Transverse colon (tissue), 4 donors: ENCODE data around the gene GNAL. TPM values are rescaled to one million over a fixed set of nuclear protein-coding genes. Genes with fewer than 3 reads are reported as not detected.

Source experiments
- DNase-seq: peaks from one replicate; pipeline ENCODE4 v3.0.0-alpha.2; 2019
- H3K27ac ChIP-seq, 4 donors: fragments of 200-600 bp; sonication (generic); 2 replicates each; pipeline ENCODE4 v1.5.1; 2016 to 2018; ENCODE audit warnings: inconsistent platforms in 4 of 4
- H3K27me3 ChIP-seq: fragments of 200-600 bp; sonication (generic); 2 replicates; pipeline ENCODE4 v1.5.1; 2017; ENCODE audit warnings: inconsistent platforms
- H3K36me3 ChIP-seq, 4 donors: fragments of 200-600 bp; sonication (generic); 2 replicates each; pipeline ENCODE4 v1.5.1; 2017 to 2019; ENCODE audit warnings: inconsistent platforms in 4 of 4
- H3K4me1 ChIP-seq, 4 donors: fragments of 200-600 bp; sonication (generic); 2 replicates each; pipeline ENCODE4 v1.5.1; 2017 to 2020; ENCODE audit warnings: inconsistent platforms in 4 of 4
- H3K4me3 ChIP-seq, 4 donors: fragments of 200-600 bp; sonication (generic); 1 replicate in 1 of 4; 2 replicates in 3 of 4; pipeline versions ENCODE4 v1.5.1 to v1.6.1; 2017 to 2019; ENCODE audit warnings: inconsistent platforms in 4 of 4
- H3K9me3 ChIP-seq, 2 donors: fragments of 200-600 bp; sonication (generic); 2 replicates each; pipeline ENCODE4 v1.5.1; 2017 to 2019; ENCODE audit warnings: inconsistent platforms in 2 of 2
- CTCF ChIP-seq, 5 experiments: fragments of 200-600 bp in 3 of 5; fragments of 450-650 bp in 2 of 5; sonication (generic) in 3 of 5; IDR thresholded peaks; 1 replicate in 2 of 5; 2 replicates in 3 of 5; pipeline ENCODE4 v1.5.1; 2016 to 2017; ENCODE audit warnings: antibody characterized with exemption in 5 of 5, inconsistent platforms in 3 of 5, mild to moderate bottlenecking in 2 of 5, moderate library complexity in 1 of 5
- EP300 ChIP-seq: sonication (generic); formaldehyde crosslinking; IDR thresholded peaks from one replicate; pipeline ENCODE4 v1.6.1; 2017; ENCODE audit warnings: antibody characterized with exemption, low read depth
- POLR2A ChIP-seq: fragments of 450-650 bp; IDR thresholded peaks from one replicate; pipeline ENCODE4 v1.6.1; 2016; ENCODE audit warnings: antibody characterized with exemption, mild to moderate bottlenecking, moderate library complexity
- POLR2AphosphoS5 ChIP-seq, 3 donors: sonication (generic); formaldehyde crosslinking; IDR thresholded peaks; one replicate each; pipeline ENCODE4 v1.6.1; 2016; ENCODE audit warnings: antibody characterized with exemption in 3 of 3
- WGBS, 2 donors: methylation state at CpG; one replicate each; pipeline ENCODE4 v1.1.5; 2018; ENCODE audit warnings: low coverage in 1 of 2; 5-methylcytosine and 5-hydroxymethylcytosine counted together
- in situ Hi-C, 4 donors: fragments of 200-750 bp; cut with MboI; loops; one replicate each; pipeline versions ENCODE4 v1.15.0 to v1.15.1; 2017; ENCODE audit warnings: low sequenced_read_pairs in 3 of 4, low pct_ligation_motif_present in 1 of 4, low pct_unique_long_range_greater_than_20kb in 1 of 4
- intact Hi-C: fragments of 100-400 bp; cut with DNase I; formaldehyde crosslinking; loops from one replicate; pipeline ENCODE4 v1.15.1; 2023; ENCODE audit warnings: low total_unique reads
- total RNA-seq, 4 donors: library from RNA; depleted of rRNA; stranded (reverse); fragments of >200 nt; gene quantifications; one replicate each; pipeline ENCODE4 v1.1.0, GENCODE V29; 2016

The GNAL gene
- total RNA-seq, 4 donors from 2014 or later = 2.9 to 7.4 (median 7.2) TPM

GRCh38 chr18:11877497-11878135 is 188.6 kb downstream of the GNAL start:
- WGBS, 2 donors = 83 to 92% methylated on average over 2 to 10 of the region's 10 CpGs
- Histone ChIP-seq H3K4me3 (no peak overlapping the region), H3K27ac (no peak overlapping the region), H3K36me3 (no peaks in the 10 kb centered on the region), H3K9me3 (no peaks in the 10 kb centered on the region), H3K27me3 (no peaks in the 10 kb centered on the region), H3K4me1 (no peaks in the 10 kb centered on the region)
- intact Hi-C loops (no loop called here), in situ Hi-C loops (no loop called here)
- no peak for DNase-seq
- TF ChIP-seq POLR2AphosphoS5 (IDR thresholded peaks at IDR 0.05) (no peak), CTCF (IDR thresholded peaks at IDR 0.05) (no peak), POLR2A (no peak), EP300 (no peak)

GRCh38 chr18:11880586-11881304 is 191.7 kb downstream of the GNAL start:
- WGBS, 2 donors = 95 to 96% methylated on average over 8 to 30 of the region's 30 CpGs
- no peak for DNase-seq
- H3K36me3 ChIP-seq = peaks cover 0 to 7% (median 0%) of the 10 kb centered on the region in 4 donors

GRCh38 chr18:11882636-11883035 is 193.6 kb downstream of the GNAL start:
- Histone ChIP-seq H3K36me3 (peaks cover 0 to 14% (median 4%) of the 10 kb centered on the region in 4 donors), H3K9me3 (no peaks in the 10 kb centered on the region), H3K27ac (no peak overlapping the region), H3K4me3 (no peak overlapping the region), H3K27me3 (no peaks in the 10 kb centered on the region), H3K4me1 (peaks cover 0 to 18% (median 6%) of the 10 kb centered on the region in 4 donors)
- no peak for DNase-seq
- 60 to 100% methylated on average over 1 to 4 of the region's 4 CpGs for WGBS, 2 donors
- in situ Hi-C loops = no loop called here
- TF ChIP-seq CTCF (IDR thresholded peaks at IDR 0.05) (no peak), POLR2A (no peak), POLR2AphosphoS5 (IDR thresholded peaks at IDR 0.05) (no peak), EP300 (no peak)
- intact Hi-C loops = no loop called here

More at GRCh38 chr18:11880586-11881304, 191.7 kb downstream of the GNAL start:
- in situ Hi-C loops (no loop called here), intact Hi-C loops (no loop called here)
- Histone ChIP-seq H3K27ac (no peak overlapping the region), H3K4me1 (peaks cover 0 to 5% (median 3%) of the 10 kb centered on the region in 4 donors), H3K4me3 (no peak overlapping the region), H3K27me3 (no peaks in the 10 kb centered on the region), H3K9me3 (no peaks in the 10 kb centered on the region)
- TF ChIP-seq POLR2AphosphoS5 (IDR thresholded peaks at IDR 0.05) (no peak), EP300 (no peak), POLR2A (no peak), CTCF (IDR thresholded peaks at IDR 0.05) (no peak)

- intact Hi-C loops = no loop called here
- H3K9me3 ChIP-seq = no peaks in the 10 kb centered on the region
- H3K27me3 ChIP-seq = no peaks in the 10 kb centered on the region
- peaks cover 0 to 23% (median 10%) of the 10 kb centered on the region in 4 donors for H3K4me1 ChIP-seq
- WGBS, 2 donors = 45 to 50% methylated on average over 1 of the region's 1 CpG
- H3K36me3 ChIP-seq = peaks cover 0 to 17% (median 4%) of the 10 kb centered on the region in 4 donors
- no peak overlapping the region for H3K27ac ChIP-seq
- H3K4me3 ChIP-seq = no peak overlapping the region
- no peak for DNase-seq
- no peak for TF ChIP-seq POLR2A
- no peak for TF ChIP-seq CTCF (IDR thresholded peaks at IDR 0.05)
- no peak for TF ChIP-seq POLR2AphosphoS5 (IDR thresholded peaks at IDR 0.05)
- no peak for TF ChIP-seq EP300
- in situ Hi-C loops = no loop called here
These were observed 194.1 kb downstream of the GNAL start for GRCh38 chr18:11883153-11883552.
